ENCODE data around the gene AGBL4. TPM values are rescaled to one million over a fixed set of nuclear protein-coding genes. Genes with fewer than 3 reads are reported as not detected.

Gene AGBL4
- total RNA-seq, 1 experiment from 2014 or later: not detected

GRCh38 chr1:48853006-48853405 is 1170.7 kb downstream of the AGBL4 start:
- Histone ChIP-seq H4K20me1 (ENCODE audit: insufficient read depth) (no peaks in the 10 kb centered on the region), H3K36me3 (ENCODE audit: control insufficient read depth in 1 of 2, insufficient read depth in 2 of 2, low read length in 2 of 2) (no peaks in the 10 kb centered on the region), H3K27me3 (ENCODE audit: insufficient read depth, low read length) (no peaks in the 10 kb centered on the region), H3K4me1 (ENCODE audit: control insufficient read depth in 1 of 2, insufficient read depth in 2 of 2, low read length in 2 of 2) (peaks cover 0 to 7% of the 10 kb centered on the region in 2 experiments; a peak in 1 of 4 replicates), H3K9me3 (ENCODE audit: control insufficient read depth in 1 of 2, insufficient read depth in 1 of 2, low read depth in 1 of 2, low read length in 2 of 2) (no peaks in the 10 kb centered on the region), H2AFZ (ENCODE audit: low read depth, low read length, poor library complexity, severe bottlenecking) (no peak overlapping the region), H3K4me2 (ENCODE audit: low read length) (0 out of 2 replicates have a peak overlapping the region, but pooled peaks have one; percentile 10), H3K9ac (ENCODE audit: low read length) (no peak overlapping the region), H3K9me2 (ENCODE audit: insufficient read depth) (no peaks in the 10 kb centered on the region), H3K79me2 (ENCODE audit: insufficient read depth, low read length) (no peaks in the 10 kb centered on the region), H3K4me3 (replicated peaks in 1 of 2; ENCODE audit: low read depth in 1 of 2, low read length in 2 of 2) (no peak overlapping the region), H3K27ac (ENCODE audit: low read depth, low read length) (no peak overlapping the region)
- TF ChIP-seq CEBPB (IDR thresholded peaks at IDR 0.05; ENCODE audit: low read depth) (no peak), FOSL1 (IDR thresholded peaks at IDR 0.05; ENCODE audit: low read depth) (0 out of 2 replicates have a peak, but pooled peaks have one; percentile 6), POLR2AphosphoS5 (IDR thresholded peaks at IDR 0.05; ENCODE audit: low read depth, low read length) (no peak)
- ChIA-PET POLR2A (no interaction called here), RAD21 (ENCODE audit: low non-redundant PET in 1 of 2, low total read pairs in 2 of 2, uncharacterized antibody in 2 of 2, unreplicated experiment in 2 of 2) (no interaction called here), CTCF (no interaction called here)
- DNase-seq (ENCODE audit: low read depth, low spot score) (no peak), ATAC-seq (no peak)
- BruUV-seq (replicated peaks): no TSS peak
- intact Hi-C loops (cut with micrococcal nuclease): no loop called here

- DNase-seq (ENCODE audit: low read depth, low spot score) (no peak), ATAC-seq (no peak)
- Histone ChIP-seq H3K4me1 (ENCODE audit: control insufficient read depth in 1 of 2, insufficient read depth in 2 of 2, low read length in 2 of 2) (peaks cover 0 to 7% of the 10 kb centered on the region in 2 experiments; a peak in 1 of 4 replicates), H3K36me3 (ENCODE audit: control insufficient read depth in 1 of 2, insufficient read depth in 2 of 2, low read length in 2 of 2) (no peaks in the 10 kb centered on the region), H2AFZ (ENCODE audit: low read depth, low read length, poor library complexity, severe bottlenecking) (no peak overlapping the region), H3K4me3 (replicated peaks in 1 of 2; ENCODE audit: low read depth in 1 of 2, low read length in 2 of 2) (no peak overlapping the region), H3K9me3 (ENCODE audit: control insufficient read depth in 1 of 2, insufficient read depth in 1 of 2, low read depth in 1 of 2, low read length in 2 of 2) (no peaks in the 10 kb centered on the region), H3K27me3 (ENCODE audit: insufficient read depth, low read length) (no peaks in the 10 kb centered on the region), H4K20me1 (ENCODE audit: insufficient read depth) (no peaks in the 10 kb centered on the region), H3K9me2 (ENCODE audit: insufficient read depth) (no peaks in the 10 kb centered on the region), H3K4me2 (ENCODE audit: low read length) (no peak overlapping the region), H3K27ac (ENCODE audit: low read depth, low read length) (no peak overlapping the region), H3K9ac (ENCODE audit: low read length) (no peak overlapping the region), H3K79me2 (ENCODE audit: insufficient read depth, low read length) (no peaks in the 10 kb centered on the region)
- BruUV-seq (replicated peaks): no TSS peak
- intact Hi-C loops (cut with micrococcal nuclease): no loop called here
- ChIA-PET POLR2A (no interaction called here), RAD21 (ENCODE audit: low non-redundant PET in 1 of 2, low total read pairs in 2 of 2, uncharacterized antibody in 2 of 2, unreplicated experiment in 2 of 2) (no interaction called here), CTCF (no interaction called here)
- TF ChIP-seq POLR2A (IDR thresholded peaks at IDR 0.05; ENCODE audit: borderline replicate concordance, extremely low read depth, insufficient read depth, insufficient read length) (no peak), EZH2phosphoT487 (IDR thresholded peaks at IDR 0.05; ENCODE audit: borderline replicate concordance) (no peak), ATF3 (IDR thresholded peaks at IDR 0.05) (no peak), MAX (IDR thresholded peaks at IDR 0.05) (no peak), CBX3 (IDR thresholded peaks at IDR 0.05; ENCODE audit: low read depth) (no peak), SIN3A (IDR thresholded peaks at IDR 0.05; ENCODE audit: low read depth) (no peak), EGR1 (IDR thresholded peaks at IDR 0.05; ENCODE audit: low read depth) (no peak), FOSL1 (IDR thresholded peaks at IDR 0.05; ENCODE audit: low read depth) (no peak), ZBTB33 (IDR thresholded peaks at IDR 0.05; ENCODE audit: extremely low read depth, insufficient replicate concordance, low read length) (no peak), SRF (IDR thresholded peaks at IDR 0.05; ENCODE audit: low read depth) (no peak), YY1 (IDR thresholded peaks at IDR 0.05; ENCODE audit: extremely low read depth, insufficient replicate concordance, low read depth, low read length) (no peak), REST (IDR thresholded peaks at IDR 0.05; ENCODE audit: low read depth) (no peak)
Measured at GRCh38 chr1:48851638-48852037, 1172.1 kb downstream of the AGBL4 start.

Data from HCT116 (cell line).